LNCAP (cell line): ENCODE data around the gene MYO9A.

ENCODE experiments used
- TF ChIP-seq, protein P1 (sequence below): fragments of 450-650 bp; IDR thresholded peaks from 2 replicates; pipeline ENCODE4 v1.5.1; 2017; ENCODE audit warnings: mild to moderate bottlenecking

Gene MYO9A

GRCh38 chr15:72042865-72043264 lies 75.1 kb downstream of the MYO9A start:
- TF ChIP-seq, protein P1, sequence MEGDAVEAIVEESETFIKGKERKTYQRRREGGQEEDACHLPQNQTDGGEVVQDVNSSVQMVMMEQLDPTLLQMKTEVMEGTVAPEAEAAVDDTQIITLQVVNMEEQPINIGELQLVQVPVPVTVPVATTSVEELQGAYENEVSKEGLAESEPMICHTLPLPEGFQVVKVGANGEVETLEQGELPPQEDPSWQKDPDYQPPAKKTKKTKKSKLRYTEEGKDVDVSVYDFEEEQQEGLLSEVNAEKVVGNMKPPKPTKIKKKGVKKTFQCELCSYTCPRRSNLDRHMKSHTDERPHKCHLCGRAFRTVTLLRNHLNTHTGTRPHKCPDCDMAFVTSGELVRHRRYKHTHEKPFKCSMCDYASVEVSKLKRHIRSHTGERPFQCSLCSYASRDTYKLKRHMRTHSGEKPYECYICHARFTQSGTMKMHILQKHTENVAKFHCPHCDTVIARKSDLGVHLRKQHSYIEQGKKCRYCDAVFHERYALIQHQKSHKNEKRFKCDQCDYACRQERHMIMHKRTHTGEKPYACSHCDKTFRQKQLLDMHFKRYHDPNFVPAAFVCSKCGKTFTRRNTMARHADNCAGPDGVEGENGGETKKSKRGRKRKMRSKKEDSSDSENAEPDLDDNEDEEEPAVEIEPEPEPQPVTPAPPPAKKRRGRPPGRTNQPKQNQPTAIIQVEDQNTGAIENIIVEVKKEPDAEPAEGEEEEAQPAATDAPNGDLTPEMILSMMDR: no peak

DNA sequence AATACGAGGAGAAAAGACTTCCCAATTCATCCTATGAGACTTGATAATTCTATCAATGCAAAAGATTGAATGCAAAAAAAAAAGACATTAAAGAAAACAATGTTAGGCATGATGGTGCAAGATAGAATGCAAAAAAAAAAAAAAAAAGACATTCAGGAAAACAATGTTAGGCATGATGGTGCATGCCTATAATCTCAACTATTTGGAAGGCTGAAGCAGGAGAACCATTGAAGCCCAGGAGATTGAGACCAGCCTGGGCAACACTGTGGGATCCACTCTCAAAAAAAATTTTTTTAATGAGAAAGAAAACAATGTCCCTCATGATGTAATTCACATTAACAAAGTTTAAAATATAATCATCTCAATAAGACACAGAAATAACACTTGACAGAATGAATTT lies 75.9 kb downstream of the MYO9A start:
- TF ChIP-seq, protein P1: no peak

DNA sequence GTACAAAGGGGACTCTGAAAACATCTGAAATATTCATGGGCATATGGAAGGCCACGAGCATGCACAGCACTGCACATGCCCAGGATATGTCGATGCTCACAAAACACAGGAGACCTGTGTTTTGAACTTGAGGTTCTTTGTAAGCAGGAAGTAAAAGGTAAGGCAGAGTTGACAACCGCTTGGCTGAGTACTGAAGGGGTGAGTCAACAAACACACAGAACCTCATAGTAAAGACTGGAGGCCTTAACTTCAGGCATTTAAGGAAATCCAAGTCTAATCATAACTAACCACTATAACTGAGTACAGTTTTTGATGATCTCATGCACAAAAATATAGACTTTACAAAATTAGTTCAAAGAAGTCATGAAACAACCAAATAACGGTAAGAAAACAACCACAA lies 80.6 kb downstream of the MYO9A start:
- TF ChIP-seq, protein P1: no peak

DNA sequence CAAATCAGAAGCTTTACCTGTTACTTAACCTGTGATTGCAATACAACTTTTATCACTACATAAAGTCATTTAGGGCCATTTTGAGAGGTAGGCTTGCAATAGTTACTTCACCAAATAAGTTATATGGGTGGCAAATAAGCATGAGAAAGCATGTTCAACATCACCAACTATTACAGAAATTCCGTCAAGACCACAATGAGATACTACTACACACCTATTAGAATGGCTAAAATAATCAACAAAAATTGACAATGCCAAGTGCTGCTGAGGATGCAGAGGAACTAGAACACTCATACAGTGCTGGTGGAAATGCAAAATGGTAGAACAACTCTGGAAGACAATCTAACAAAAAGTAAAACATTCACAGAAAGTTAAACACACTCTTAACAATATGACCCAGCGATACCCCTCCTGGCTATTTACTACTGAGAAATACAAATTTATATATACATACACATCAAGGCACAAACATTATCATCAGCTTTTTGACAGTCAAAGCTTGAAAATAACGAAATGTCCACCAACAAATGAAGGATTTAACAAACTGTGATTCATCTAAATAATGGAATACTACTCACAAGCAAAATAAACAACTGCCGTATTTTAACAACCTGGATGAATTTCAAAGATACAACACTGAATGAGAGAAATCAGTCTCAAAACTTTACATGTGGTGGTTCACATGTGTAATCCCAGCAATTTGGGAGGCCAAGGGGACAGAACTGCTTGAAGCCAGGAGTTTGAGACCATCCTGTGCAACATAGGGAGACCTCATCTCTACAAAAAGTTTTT lies 82.9 kb downstream of the MYO9A start:
- TF ChIP-seq, protein P1: no peak

GRCh38 chr15:72034351-72034750 lies 83.6 kb downstream of the MYO9A start:
- TF ChIP-seq, protein P1: no peak

GRCh38 chr15:72033711-72034110 lies 84.2 kb downstream of the MYO9A start:
- TF ChIP-seq, protein P1: no peak

GRCh38 chr15:72033285-72033684 lies 84.7 kb downstream of the MYO9A start:
- TF ChIP-seq, protein P1: no peak

- TF ChIP-seq, protein P1: no peak
These were observed 96.3 kb downstream of the MYO9A start for GRCh38 chr15:72021604-72022003.
